Mesothelial cell of epicardium (in vitro differentiated cells): ENCODE measurements around the gene STMN3. TPM values are rescaled to one million over a fixed set of nuclear protein-coding genes. Genes with fewer than 3 reads are reported as not detected.
A peak's percentile ranks its signal among the peaks of the same experiment; 100 is the strongest.

Experiments used
- DNase-seq, 2 experiments: peaks; one replicate each; pipeline ENCODE4 v3.0.0; 2021; ENCODE audit warnings: low spot score in 2 of 2; ENCODE audit not compliant: unreplicated experiment in 2 of 2
- H3K27ac Mint-ChIP-seq: 2 replicates; pipeline ENCODE4 v1.8.0; 2021; ENCODE audit warnings: mixed read lengths
- H3K27me3 Mint-ChIP-seq: 2 replicates; pipeline ENCODE4 v1.8.0; 2021; ENCODE audit warnings: low read depth, mixed read lengths
- H3K36me3 Mint-ChIP-seq: 2 replicates; pipeline ENCODE4 v1.8.0; 2021; ENCODE audit warnings: mixed read lengths
- H3K4me1 Mint-ChIP-seq: 2 replicates; pipeline ENCODE4 v1.8.0; 2021; ENCODE audit warnings: mixed read lengths
- H3K4me3 Mint-ChIP-seq: 2 replicates; pipeline ENCODE4 v1.8.0; 2021; ENCODE audit warnings: mild to moderate bottlenecking, moderate library complexity, mixed read lengths
- H3K9me3 Mint-ChIP-seq: 2 replicates; pipeline ENCODE4 v1.8.0; 2021; ENCODE audit warnings: mixed read lengths
- total RNA-seq: library from RNA; stranded (reverse); gene quantifications from 3 replicates; pipeline ENCODE4 v1.2.1, GENCODE V29; 2021
- TF ChIP-seq, protein P1 (sequence below): fragments of 200-600 bp; sonication (generic); IDR thresholded peaks from one replicate; pipeline ENCODE4 v1.5.0; 2021; ENCODE audit warnings: antibody characterized with exemption; ENCODE audit not compliant: unreplicated experiment

The STMN3 gene
- total RNA-seq, 1 donor from 2014 or later, result 34.1 TPM

DNA sequence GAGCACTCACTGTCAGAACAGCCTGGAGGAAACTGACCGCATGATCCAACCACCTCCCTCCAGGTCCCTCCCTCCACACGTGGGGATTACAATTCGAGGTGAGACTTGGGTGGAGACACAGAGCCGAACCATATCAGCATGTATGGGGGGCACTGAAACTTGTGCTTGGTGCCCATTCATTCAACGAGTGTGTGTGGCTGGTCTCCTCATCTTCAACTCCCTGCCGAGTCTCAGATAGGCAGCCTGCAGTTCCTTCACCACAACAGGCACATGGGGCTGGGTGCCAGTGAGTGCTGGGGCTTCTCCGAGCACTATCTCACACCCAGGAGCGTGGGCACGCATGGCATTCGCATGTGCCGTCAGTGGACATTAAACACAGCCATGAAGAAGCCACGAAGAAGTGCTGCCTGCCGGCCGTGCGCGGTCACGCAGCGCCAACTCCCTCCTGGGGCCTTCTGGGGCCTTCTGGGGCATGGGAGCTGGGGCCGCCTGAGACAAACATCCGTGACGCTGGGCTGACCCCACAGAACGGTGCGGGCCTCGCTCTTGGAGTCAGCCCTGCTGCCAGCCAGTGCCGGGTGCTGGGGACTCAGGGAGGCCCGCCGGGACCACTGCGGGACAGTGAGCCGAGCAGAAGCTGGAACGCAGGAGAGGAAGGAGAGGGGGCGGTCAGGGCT is 4.2 kb upstream of the STMN3 start:
- peaks cover 2% of the 10 kb centered on the region for H3K36me3 Mint-ChIP-seq
- no peaks in the 10 kb centered on the region for H3K27me3 Mint-ChIP-seq
- TF ChIP-seq, protein P1, sequence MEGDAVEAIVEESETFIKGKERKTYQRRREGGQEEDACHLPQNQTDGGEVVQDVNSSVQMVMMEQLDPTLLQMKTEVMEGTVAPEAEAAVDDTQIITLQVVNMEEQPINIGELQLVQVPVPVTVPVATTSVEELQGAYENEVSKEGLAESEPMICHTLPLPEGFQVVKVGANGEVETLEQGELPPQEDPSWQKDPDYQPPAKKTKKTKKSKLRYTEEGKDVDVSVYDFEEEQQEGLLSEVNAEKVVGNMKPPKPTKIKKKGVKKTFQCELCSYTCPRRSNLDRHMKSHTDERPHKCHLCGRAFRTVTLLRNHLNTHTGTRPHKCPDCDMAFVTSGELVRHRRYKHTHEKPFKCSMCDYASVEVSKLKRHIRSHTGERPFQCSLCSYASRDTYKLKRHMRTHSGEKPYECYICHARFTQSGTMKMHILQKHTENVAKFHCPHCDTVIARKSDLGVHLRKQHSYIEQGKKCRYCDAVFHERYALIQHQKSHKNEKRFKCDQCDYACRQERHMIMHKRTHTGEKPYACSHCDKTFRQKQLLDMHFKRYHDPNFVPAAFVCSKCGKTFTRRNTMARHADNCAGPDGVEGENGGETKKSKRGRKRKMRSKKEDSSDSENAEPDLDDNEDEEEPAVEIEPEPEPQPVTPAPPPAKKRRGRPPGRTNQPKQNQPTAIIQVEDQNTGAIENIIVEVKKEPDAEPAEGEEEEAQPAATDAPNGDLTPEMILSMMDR, result no peak
- no peaks in the 10 kb centered on the region for H3K9me3 Mint-ChIP-seq
- no peak for DNase-seq
- peaks cover 26% of the 10 kb centered on the region for H3K4me1 Mint-ChIP-seq
- H3K4me3 Mint-ChIP-seq, result peak overlapping the region; percentile 96
- H3K27ac Mint-ChIP-seq, result no peak overlapping the region

DNA sequence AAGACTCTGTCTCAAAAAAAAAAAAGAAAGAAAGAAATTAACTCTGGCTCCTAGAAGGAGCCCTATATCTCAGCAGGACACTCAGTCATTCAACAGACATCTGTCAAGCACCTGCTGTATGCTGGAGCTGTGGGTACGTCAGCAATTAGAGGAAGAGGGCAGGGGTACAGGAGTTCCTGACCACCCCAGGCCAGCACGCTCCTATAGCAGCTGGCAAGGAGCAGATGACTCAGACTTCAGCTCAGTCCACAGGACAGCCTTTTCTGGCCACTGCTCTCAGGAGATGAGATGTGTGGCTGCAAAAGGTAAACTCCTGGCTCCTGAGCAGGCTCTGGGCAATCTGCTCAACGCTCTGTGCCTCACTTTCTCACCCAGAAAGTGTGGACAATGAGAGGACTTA is 3.2 kb upstream of the STMN3 start:
- H3K4me3 Mint-ChIP-seq, result peak overlapping the region; percentile 47
- H3K9me3 Mint-ChIP-seq, result no peaks in the 10 kb centered on the region

DNA sequence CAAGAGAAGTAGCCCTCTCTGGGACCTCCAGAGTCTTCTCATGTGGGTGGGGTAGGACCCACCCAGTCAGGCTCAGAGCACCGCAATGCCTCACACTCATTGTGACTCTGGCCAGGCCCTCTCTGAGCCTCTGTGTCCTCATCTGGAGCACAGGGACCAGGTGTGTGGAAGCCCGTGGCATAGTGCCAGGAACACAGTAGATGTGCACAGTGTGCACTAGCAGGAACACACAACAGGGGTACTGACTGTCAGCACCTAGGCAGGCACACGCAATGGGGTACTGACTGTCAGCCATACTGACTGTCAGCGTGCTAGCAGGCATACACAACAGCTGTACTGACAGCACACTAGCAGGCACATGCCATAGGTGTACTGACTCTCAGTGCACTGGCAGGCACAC is 2.0 kb upstream of the STMN3 start:
- no peaks in the 10 kb centered on the region for H3K27me3 Mint-ChIP-seq
- peaks cover 32% of the 10 kb centered on the region for H3K4me1 Mint-ChIP-seq
- no peaks in the 10 kb centered on the region for H3K36me3 Mint-ChIP-seq
- no peaks in the 10 kb centered on the region for H3K9me3 Mint-ChIP-seq
- TF ChIP-seq, protein P1, result no peak
- H3K27ac Mint-ChIP-seq, result no peak overlapping the region
- no peak overlapping the region for H3K4me3 Mint-ChIP-seq
- no peak for DNase-seq

More for the DNA sequence above, 3.2 kb upstream of the STMN3 start:
- no peak overlapping the region for H3K27ac Mint-ChIP-seq
- DNase-seq, result no peak
- H3K27me3 Mint-ChIP-seq, result no peaks in the 10 kb centered on the region
- H3K36me3 Mint-ChIP-seq, result no peaks in the 10 kb centered on the region
- peaks cover 29% of the 10 kb centered on the region for H3K4me1 Mint-ChIP-seq
- TF ChIP-seq, protein P1, result no peak

DNA sequence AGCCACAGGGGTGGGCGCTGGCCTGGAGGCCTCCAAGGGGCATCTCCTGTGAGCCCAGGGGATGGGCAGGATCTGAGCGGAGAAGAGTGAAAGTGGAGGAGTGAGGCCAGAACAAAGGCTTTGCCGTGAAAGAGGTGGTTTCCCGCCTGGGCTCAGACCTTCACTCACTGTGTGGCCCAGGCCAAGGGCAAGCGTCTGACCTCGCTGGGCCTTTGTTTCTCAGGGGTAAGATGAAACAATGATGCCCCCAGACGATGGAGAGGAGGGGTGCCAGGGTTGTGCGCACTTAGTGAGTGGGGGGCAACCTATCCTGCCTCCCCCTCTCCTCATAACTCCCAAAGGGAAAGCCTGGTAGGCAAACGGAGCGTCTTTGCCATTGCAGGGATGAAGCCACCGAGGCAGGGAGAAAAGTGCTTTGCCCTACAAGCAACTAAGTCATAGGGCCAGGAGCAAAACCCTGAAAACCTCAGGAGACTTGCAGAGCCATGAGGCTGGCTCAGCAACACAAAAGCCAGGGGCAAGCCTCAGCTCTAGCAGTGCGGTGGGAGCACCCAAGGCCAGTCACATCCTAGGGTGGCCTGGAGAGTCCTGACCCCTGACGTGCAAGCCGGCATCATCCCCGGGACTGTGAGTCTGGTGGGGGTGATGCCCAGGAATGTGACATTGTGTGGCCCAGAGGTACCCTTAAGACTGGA is 897 bp upstream of the STMN3 start:
- Mint-ChIP-seq H3K27me3 (no peaks in the 10 kb centered on the region), H3K27ac (peak overlapping the region; percentile 84), H3K4me1 (peaks cover 23% of the 10 kb centered on the region), H3K9me3 (no peaks in the 10 kb centered on the region), H3K36me3 (no peaks in the 10 kb centered on the region), H3K4me3 (peak overlapping the region; percentile 69)
- TF ChIP-seq, protein P1, result no peak
- no peak for DNase-seq

DNA sequence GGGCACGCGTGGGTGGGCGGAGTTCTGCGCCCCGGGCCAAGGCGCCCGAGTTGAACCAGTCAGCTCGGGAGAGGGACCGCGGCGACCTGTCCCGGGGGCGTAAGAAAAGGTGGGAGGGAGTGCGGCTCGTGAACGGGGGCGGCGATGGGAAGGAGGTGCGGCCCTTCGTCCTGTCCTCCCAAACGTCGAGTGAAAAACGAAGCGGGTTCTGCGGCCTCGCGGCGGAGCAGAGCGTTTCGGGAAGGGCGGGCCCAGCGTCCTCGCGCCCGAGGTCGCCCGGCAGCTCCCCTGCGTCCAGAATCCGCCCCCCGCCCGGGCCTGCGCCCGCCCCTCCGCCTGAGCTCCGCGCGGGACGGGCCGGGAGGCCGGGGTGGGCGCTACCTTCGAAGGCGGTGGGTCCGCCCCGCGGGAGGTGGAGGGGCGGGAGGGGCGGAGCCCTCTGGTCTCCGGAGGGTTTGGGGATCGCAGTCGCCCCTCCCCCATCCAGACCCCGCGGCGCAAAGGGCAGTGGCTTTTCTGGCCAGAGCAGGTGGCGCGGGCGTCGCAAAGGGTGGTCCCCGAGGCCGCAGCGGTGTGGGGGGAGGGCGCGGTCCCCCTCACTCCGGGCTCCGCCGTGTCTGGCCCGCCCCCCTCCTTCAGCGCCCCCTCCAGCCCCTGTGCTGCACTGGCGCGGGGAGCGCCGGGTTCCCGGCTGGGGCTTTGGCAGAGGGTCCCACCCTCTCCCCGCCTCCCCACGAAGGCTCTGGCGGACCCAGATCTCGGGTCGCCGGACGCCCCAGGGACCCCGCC is 838 bp downstream of the STMN3 start:
- Mint-ChIP-seq H3K36me3 (no peaks in the 10 kb centered on the region), H3K4me3 (peak overlapping the region; percentile 74), H3K9me3 (no peaks in the 10 kb centered on the region), H3K27ac (no peak overlapping the region), H3K27me3 (no peaks in the 10 kb centered on the region), H3K4me1 (peaks cover 13% of the 10 kb centered on the region)
- no peak for DNase-seq
- TF ChIP-seq, protein P1, result no peak
